DMS114 treated with DMSO at 0.1 percent for 48 hours (cell line): ENCODE results near the gene RBMS3.
"Not testable (repeated sequence)": the region's sequence is repeated elsewhere in the genome, so short reads cannot be mapped to it uniquely, and the experiment has no call there.

Source experiments
- DNase-seq: peaks from one replicate; lab custom pipeline; 2025; ENCODE audit not compliant: unreplicated experiment; lab: John Stamatoyannopoulos, UW

RBMS3 gene

DNA sequence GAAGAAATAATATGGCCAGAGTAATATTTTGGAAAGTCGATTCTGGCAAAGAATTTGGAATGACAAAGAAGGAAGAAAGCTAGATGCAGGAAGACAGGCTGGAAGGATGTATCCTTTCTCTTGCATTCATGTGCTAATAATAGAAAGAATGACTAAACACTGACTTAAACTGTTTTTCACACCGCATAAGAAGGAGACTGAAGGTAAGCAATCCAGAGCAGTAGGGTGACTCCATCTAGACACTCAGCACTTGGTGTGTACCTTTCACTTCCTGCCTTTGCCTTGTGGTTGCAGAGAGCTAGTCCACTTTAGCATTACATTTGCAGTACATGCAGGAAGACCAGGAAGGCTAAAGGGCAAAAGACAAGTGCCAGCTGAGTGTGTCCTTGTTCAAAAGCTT is 234.6 kb downstream of the RBMS3 start:
- no peak for DNase-seq

- no peak for DNase-seq
Measured at GRCh38 chr3:29516164-29516563, 235.3 kb downstream of the RBMS3 start.

GRCh38 chr3:29520764-29521163 is 239.9 kb downstream of the RBMS3 start:
- DNase-seq = no peak

GRCh38 chr3:29521293-29521692 is 240.4 kb downstream of the RBMS3 start:
- no peak for DNase-seq

- DNase-seq = no peak
Measured at GRCh38 chr3:29521751-29522150, 240.9 kb downstream of the RBMS3 start.

DNA sequence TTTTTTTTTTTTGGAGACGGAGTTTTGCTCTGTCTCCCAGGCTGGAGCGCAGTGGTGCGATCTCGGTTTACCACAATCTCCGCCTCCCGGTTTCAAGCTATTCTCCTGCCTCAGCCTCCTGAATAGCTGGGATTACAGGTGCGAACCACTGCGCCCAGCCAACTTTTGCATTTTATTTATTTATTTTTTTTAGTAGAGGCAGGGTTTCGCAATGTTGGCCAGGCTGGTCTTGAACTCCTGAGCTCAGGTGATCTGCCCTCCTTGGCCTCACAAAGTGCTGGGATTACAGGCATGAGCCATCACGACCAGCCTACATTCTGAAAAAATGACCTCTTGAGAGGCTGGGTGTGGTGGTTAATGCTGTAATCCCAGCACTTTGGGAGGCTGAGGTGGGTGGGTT is 243.6 kb downstream of the RBMS3 start:
- not testable (repeated sequence) for DNase-seq

DNA sequence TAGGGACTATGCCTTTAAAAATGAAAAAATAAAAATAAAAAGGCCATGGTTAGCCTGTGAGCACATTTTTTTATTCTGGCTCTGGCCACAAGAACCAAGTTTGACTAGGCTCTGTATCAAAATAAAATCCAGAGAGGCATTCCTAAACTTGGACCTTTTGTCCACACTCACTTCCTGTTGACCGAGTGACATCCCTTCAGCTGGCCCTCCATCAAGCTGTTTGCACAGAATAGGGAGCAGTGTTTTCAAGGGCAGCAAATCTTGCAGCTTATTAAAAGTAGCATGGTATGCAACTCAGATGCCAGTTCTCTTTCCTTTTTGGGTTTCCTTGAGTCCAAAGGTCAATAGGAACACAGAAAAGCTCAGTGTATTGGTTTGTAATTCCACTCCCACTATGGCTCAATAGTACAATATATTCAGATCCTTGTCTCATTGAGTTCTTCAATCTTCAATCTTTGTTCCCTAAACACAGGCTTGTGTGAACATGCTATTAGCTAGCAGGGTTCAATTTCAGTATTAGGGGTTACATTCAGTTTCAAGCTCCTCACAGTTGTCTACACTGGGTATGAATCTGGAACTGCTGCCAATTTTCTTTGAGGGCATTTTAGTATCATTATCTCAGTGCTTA is 244.5 kb downstream of the RBMS3 start:
- DNase-seq = no peak

GRCh38 chr3:29527246-29527645 is 246.4 kb downstream of the RBMS3 start:
- no peak for DNase-seq

DNA sequence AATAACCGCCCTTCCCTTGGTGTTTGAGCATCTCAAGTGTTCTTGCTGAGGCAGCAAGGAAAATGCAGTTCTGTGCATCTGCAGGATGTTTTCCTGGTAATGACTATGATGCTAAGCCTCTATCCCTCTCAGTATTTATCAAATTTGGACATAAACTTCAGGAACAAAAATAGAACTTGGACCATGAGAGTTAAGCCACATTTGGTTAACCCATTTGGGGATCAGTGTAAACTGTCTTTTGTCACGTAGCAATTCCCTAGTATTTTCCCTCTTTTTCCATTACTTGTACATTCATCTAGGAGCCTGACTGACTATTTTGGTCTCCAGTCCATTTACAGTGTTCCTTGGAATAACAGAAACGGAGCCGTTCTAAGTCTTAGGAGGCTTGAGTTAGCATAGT is 250.8 kb downstream of the RBMS3 start:
- no peak for DNase-seq

- no peak for DNase-seq
Measured at GRCh38 chr3:29532473-29532872, 251.6 kb downstream of the RBMS3 start.

DNA sequence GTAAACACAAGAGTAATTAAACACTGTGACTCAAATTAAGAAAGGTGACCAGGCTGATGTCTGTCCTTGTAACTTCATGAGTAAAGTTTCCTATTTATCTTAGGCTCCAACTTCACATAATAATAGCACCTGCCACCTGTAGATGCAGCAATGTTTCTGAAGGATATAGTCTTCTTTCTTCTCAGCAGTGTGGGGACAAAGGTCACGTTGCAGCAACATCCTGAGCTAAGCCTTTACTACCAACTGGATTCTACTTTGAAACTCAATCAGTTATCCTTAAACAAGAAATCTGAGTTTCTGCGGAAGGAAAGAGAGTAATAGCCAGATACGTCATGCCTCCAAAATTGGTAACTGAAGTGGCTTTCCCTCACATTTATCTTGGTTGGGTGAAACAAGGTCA is 253.1 kb downstream of the RBMS3 start:
- no peak for DNase-seq

DNA sequence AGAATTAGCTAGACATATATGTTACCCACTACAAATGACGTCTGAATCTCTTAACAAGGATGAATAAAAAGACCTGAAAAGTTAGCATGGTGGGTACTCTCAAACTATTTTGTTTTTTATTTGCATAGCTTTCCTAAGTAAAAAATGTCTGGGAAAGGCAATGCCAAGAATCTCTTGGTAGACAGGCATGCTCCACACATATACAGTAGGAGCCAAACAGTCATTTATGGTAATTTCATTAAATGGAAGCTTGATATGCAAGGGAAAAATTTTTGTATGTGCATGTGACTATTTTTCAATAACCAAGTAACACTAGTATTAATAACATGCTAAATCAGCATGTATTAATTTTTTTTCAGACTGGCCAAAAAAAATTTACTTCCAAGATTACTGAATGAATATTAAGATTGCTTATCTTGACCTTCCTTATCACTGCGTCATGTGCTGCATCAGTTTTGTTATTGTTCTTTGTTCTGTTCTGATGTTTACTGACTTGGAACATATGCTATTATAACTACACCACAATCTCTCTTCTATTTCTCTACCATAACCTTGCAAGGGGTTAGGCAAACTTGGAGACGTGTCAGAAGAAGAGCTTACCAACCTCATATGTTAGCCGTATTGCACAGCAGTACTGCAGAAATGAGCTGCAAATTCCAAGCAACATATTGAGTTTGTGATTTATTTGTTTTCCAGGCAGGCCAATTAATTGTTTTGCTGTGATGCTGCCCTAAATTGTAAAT is 255.3 kb downstream of the RBMS3 start:
- DNase-seq = no peak

DNA sequence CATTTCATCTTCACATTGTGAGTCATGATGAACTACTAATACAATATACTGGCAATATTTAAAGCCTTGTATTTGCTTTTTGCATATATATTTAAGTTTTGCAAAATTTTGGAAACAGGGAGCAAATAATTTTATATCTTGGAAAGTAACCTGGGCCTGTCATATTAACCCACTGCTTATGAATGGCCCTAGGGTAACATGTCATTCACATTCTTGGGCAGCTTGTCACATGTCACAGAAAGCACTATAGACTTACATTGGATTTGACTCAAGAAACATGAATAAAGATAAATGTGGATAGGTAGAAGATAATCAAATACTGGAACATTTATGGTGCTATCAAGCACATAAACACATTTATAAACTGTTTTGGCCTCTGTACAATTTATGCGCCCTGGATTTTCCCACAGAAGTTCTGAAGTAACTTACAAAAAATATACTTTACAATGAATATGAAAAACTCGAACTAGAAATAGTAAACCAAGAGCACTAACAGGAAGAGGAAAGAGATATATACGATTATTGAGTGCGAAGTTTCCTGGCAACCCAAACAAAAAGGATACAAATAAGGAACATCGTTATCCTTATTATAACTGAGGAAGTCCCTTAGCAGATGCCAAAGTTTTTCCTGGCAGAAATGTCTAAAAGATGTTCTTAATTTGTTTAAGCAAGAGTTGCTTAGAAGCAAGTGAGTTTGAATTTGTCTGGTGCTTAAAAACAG is 257.2 kb downstream of the RBMS3 start:
- no peak for DNase-seq

GRCh38 chr3:29538610-29538958 is 257.7 kb downstream of the RBMS3 start:
- no peak for DNase-seq

DNA sequence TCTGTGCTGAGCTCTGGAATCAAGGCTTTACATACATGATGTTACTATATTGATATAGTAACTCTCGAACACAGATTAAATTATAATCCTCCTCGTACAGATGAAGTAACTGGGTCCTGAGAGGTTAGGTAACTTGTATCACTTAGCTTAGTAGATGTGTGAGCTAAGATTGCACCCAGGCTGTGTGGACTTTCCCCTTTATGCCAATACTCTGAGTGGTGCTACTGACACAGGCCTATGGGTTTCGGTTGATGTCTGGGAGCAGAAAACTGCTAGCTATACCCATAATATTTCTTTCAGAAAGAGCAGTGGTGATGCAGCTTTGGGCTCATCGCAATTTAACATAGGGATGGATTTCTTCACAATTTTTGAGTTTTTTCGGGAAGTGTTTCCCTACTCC is 259.7 kb downstream of the RBMS3 start:
- DNase-seq = no peak

DNA sequence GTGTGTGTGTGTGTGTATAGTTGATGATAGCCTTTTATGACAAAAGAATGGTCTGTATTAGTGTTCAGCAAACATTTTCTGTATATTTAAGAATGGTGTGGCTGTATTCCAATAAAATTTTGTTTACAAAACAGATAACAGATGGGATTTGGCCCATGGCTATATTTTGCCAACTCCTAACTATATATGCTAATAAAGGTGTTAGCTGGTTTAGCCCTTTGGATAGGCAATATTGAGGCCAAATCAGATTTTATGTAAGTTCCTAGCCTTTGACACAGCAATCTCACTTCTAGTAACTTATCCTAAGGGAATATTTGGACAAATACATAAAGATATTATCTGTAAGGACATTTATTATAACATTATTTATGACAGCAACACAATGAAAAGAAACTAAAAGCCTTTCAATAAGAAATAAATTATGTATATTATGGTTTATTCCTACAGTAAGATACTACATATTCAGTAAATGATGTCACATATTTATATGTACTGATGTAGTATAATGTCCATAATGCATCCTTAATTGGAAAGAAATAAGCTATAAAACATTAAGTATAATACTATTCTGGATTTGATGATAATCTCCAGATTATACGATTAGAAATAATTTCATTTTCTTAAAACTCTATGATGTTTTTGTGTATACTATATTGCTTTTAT is 264.0 kb downstream of the RBMS3 start:
- DNase-seq = no peak

GRCh38 chr3:29545615-29546014 is 264.7 kb downstream of the RBMS3 start:
- DNase-seq = no peak

GRCh38 chr3:29552051-29552450 is 271.2 kb downstream of the RBMS3 start:
- DNase-seq = no peak

- DNase-seq = no peak
Measured at GRCh38 chr3:29554566-29554965, 273.7 kb downstream of the RBMS3 start.

GRCh38 chr3:29555590-29555989 is 274.7 kb downstream of the RBMS3 start:
- DNase-seq = no peak

GRCh38 chr3:29557186-29557585 is 276.3 kb downstream of the RBMS3 start:
- DNase-seq = no peak

GRCh38 chr3:29557825-29558224 is 277.0 kb downstream of the RBMS3 start:
- DNase-seq = no peak
